Neural cell (in vitro differentiated cells): ENCODE data around the gene HBEGF. TPM values are rescaled to one million over a fixed set of nuclear protein-coding genes. Genes with fewer than 3 reads are reported as not detected.

Experiments
- H2AFZ ChIP-seq: fragments of 200-600, 300-800 bp; sonication (generic), shearing (Covaris generic); 2 replicates; pipeline ENCODE4 v1.6.0; 2014; ENCODE audit warnings: low read depth, mild to moderate bottlenecking, antibody characterized with exemption, low read length, moderate library complexity
- H3F3A ChIP-seq: fragments of 200-600 bp; shearing (Covaris generic); 2 replicates; pipeline ENCODE4 v1.6.1; 2016; ENCODE audit warnings: mild to moderate bottlenecking, moderate library complexity, mixed read lengths, antibody characterized with exemption, low read length; ENCODE audit not compliant: insufficient read depth, poor library complexity, severe bottlenecking
- H3K27ac ChIP-seq: fragments of 200-600, 300-800 bp; sonication (generic), shearing (Covaris generic); 2 replicates; pipeline ENCODE4 v1.5.1; 2014; ENCODE audit warnings: mild to moderate bottlenecking, low read length, moderate library complexity
- H3K27me3 ChIP-seq: fragments of 300-800, 200-600 bp; sonication (generic), shearing (Covaris generic); 2 replicates; pipeline ENCODE4 v1.6.0; 2014; ENCODE audit warnings: mild to moderate bottlenecking, low read depth, low read length, moderate library complexity; ENCODE audit not compliant: insufficient read depth
- H3K36me3 ChIP-seq: fragments of 300-800, 200-600 bp; sonication (generic), shearing (Covaris generic); 2 replicates; pipeline ENCODE4 v1.5.1; 2014; ENCODE audit warnings: mild to moderate bottlenecking, antibody characterized with exemption, low read length, moderate library complexity; ENCODE audit not compliant: insufficient read depth
- H3K4me2 ChIP-seq: fragments of 300-800, 200-600 bp; sonication (generic), shearing (Covaris generic); 2 replicates; pipeline ENCODE4 v1.6.0; 2014; ENCODE audit warnings: mild to moderate bottlenecking, low read length
- H3K4me3 ChIP-seq: fragments of 300-800, 200-600 bp; sonication (generic), shearing (Covaris generic); 2 replicates; pipeline ENCODE4 v1.5.1; 2014; ENCODE audit warnings: mild to moderate bottlenecking, low read length, moderate library complexity
- H3K79me2 ChIP-seq: fragments of 200-600 bp; shearing (Covaris generic); replicated peaks from 2 replicates; pipeline ENCODE4 v1.6.0; 2014; ENCODE audit warnings: mild to moderate bottlenecking, low read length, moderate library complexity; ENCODE audit not compliant: insufficient read depth
- H3K9ac ChIP-seq: fragments of 300-800, 200-600 bp; sonication (generic), shearing (Covaris generic); 2 replicates; pipeline ENCODE4 v1.6.1; 2016; ENCODE audit warnings: mild to moderate bottlenecking, low read length, mixed read lengths
- H3K9me2 ChIP-seq: fragments of 200-600 bp; shearing (Covaris generic); 2 replicates; pipeline ENCODE4 v1.6.1; 2016; ENCODE audit warnings: mild to moderate bottlenecking, low read length, mixed read lengths; ENCODE audit not compliant: insufficient read depth
- H3K9me3 ChIP-seq: fragments of 200-600, 300-800 bp; sonication (generic), shearing (Covaris generic); 2 replicates; pipeline ENCODE4 v1.6.1; 2016; ENCODE audit warnings: mild to moderate bottlenecking, mixed run types, low read length, moderate library complexity, mixed read lengths
- H4K20me1 ChIP-seq: fragments of 200-600 bp; shearing (Covaris generic); 2 replicates; pipeline ENCODE4 v1.6.1; 2016; ENCODE audit warnings: mild to moderate bottlenecking, mixed run types; ENCODE audit not compliant: insufficient read depth
- CTCF ChIP-seq: fragments of 450-650 bp; IDR thresholded peaks from 2 replicates; pipeline ENCODE4 v1.5.1; 2014; ENCODE audit warnings: antibody characterized with exemption, mild to moderate bottlenecking, moderate library complexity; ENCODE audit not compliant: poor library complexity, severe bottlenecking
- EP300 ChIP-seq: fragments of 450-650 bp; conservative IDR thresholded peaks from 2 replicates; pipeline ENCODE4 v1.6.1; 2014; ENCODE audit warnings: antibody characterized with exemption, mild to moderate bottlenecking, moderate library complexity; ENCODE audit not compliant: poor library complexity, severe bottlenecking
- EZH2 ChIP-seq: fragments of 200-600, 300-800 bp; shearing (Covaris generic), sonication (generic); IDR thresholded peaks from 2 replicates; pipeline ENCODE4 v1.6.1; 2014; ENCODE audit warnings: antibody characterized with exemption, low read length, borderline replicate concordance, mild to moderate bottlenecking; ENCODE audit not compliant: insufficient read depth, poor library complexity, severe bottlenecking
- MXI1 ChIP-seq: fragments of 450-650 bp; conservative IDR thresholded peaks from 2 replicates; pipeline ENCODE4 v1.6.1; 2014; ENCODE audit warnings: antibody characterized with exemption, mild to moderate bottlenecking; ENCODE audit not compliant: poor library complexity, severe bottlenecking
- POLR2AphosphoS5 ChIP-seq: IDR thresholded peaks from 2 replicates; pipeline ENCODE4 v1.6.1; 2012
- RAD21 ChIP-seq: fragments of 450-650 bp; conservative IDR thresholded peaks from 2 replicates; pipeline ENCODE4 v1.6.1; 2014; ENCODE audit warnings: antibody characterized with exemption, mild to moderate bottlenecking, moderate library complexity
- REST ChIP-seq: IDR thresholded peaks from 2 replicates; pipeline ENCODE4 v1.6.1; 2012; ENCODE audit warnings: borderline replicate concordance
- SMC3 ChIP-seq: fragments of 450-650 bp; conservative IDR thresholded peaks from 2 replicates; pipeline ENCODE4 v1.6.1; 2014; ENCODE audit warnings: antibody characterized with exemption, mild to moderate bottlenecking, moderate library complexity; ENCODE audit not compliant: poor library complexity
- TAF1 ChIP-seq: IDR thresholded peaks from 2 replicates; pipeline ENCODE4 v1.6.1; 2012; ENCODE audit warnings: low read depth
- polyA plus RNA-seq: library from polyadenylated mRNA; depleted of rRNA; stranded (reverse); fragments of >200 nt; gene quantifications from 2 replicates; pipeline ENCODE4 v1.2.3, GENCODE V29; 2014

Gene HBEGF
- polyA plus RNA-seq, 1 donor from 2014 or later = 9.8 TPM

DNA sequence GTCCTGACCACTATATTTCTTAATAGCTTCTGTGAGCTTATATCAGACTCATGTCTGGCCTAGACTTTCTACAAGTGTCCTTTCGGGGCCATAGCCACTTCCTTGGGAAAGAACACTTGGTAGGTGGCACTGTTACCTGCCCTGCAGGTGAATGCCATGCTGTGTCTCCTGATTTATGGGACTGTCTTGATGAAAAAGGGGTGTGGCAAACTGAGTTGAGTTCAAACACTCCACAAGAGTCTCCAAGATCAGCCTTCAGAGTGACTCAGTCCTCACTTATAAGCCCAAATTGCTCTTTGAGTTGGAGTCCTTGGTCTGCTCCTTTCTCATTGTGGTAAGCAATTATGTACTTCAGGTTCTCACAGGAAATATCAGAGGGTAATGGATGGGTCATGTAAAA lies 45.3 kb upstream of the HBEGF start:
- H3F3A ChIP-seq = no peaks in the 10 kb centered on the region
- H4K20me1 ChIP-seq = no peaks in the 10 kb centered on the region
- H3K36me3 ChIP-seq = no peaks in the 10 kb centered on the region
- H3K4me2 ChIP-seq = no peak overlapping the region
- H3K4me3 ChIP-seq = no peak overlapping the region
- H3K27me3 ChIP-seq = no peaks in the 10 kb centered on the region
- H3K9ac ChIP-seq = no peak overlapping the region
- H3K79me2 ChIP-seq = no peaks in the 10 kb centered on the region
- TF ChIP-seq RAD21 = no peak
- no peak for TF ChIP-seq EZH2
- no peak for TF ChIP-seq TAF1
- no peak for TF ChIP-seq REST
- no peak for TF ChIP-seq SMC3
- no peak for TF ChIP-seq POLR2AphosphoS5
- no peak for TF ChIP-seq MXI1
- no peak for TF ChIP-seq CTCF
- no peak for TF ChIP-seq EP300
- no peak overlapping the region for H2AFZ ChIP-seq
- H3K9me2 ChIP-seq = no peaks in the 10 kb centered on the region
- H3K9me3 ChIP-seq = no peaks in the 10 kb centered on the region
- no peak overlapping the region for H3K27ac ChIP-seq

- no peak overlapping the region for H3K4me2 ChIP-seq
- TF ChIP-seq RAD21 = no peak
- no peak for TF ChIP-seq EP300
- no peak for TF ChIP-seq EZH2
- TF ChIP-seq MXI1 = no peak
- no peak for TF ChIP-seq POLR2AphosphoS5
- TF ChIP-seq REST = no peak
- no peak for TF ChIP-seq CTCF
- TF ChIP-seq SMC3 = no peak
- TF ChIP-seq TAF1 = no peak
- H3K27me3 ChIP-seq = no peaks in the 10 kb centered on the region
- H3K27ac ChIP-seq = no peak overlapping the region
- no peaks in the 10 kb centered on the region for H3K9me3 ChIP-seq
- no peak overlapping the region for H2AFZ ChIP-seq
- no peaks in the 10 kb centered on the region for H4K20me1 ChIP-seq
- H3K79me2 ChIP-seq = no peaks in the 10 kb centered on the region
- H3K9me2 ChIP-seq = no peaks in the 10 kb centered on the region
- H3F3A ChIP-seq = no peaks in the 10 kb centered on the region
- H3K36me3 ChIP-seq = no peaks in the 10 kb centered on the region
- H3K4me3 ChIP-seq = no peak overlapping the region
- no peak overlapping the region for H3K9ac ChIP-seq
Observed at GRCh38 chr5:140391312-140391711, 44.9 kb upstream of the HBEGF start.
